Measurements from ENCODE around the gene FBXL13. TPM values are rescaled to one million over a fixed set of nuclear protein-coding genes. Genes with fewer than 3 reads are reported as not detected.
"Not testable (repeated sequence)": the region's sequence is repeated elsewhere in the genome, so short reads cannot be mapped to it uniquely, and the experiment has no call there.

Gene FBXL13
- 0.34 TPM in 1 of 2 replicates, not detected in the other for total RNA-seq (2014; rRNA removed; shearing (Covaris generic); ENCODE audit: low replicate concordance)

DNA sequence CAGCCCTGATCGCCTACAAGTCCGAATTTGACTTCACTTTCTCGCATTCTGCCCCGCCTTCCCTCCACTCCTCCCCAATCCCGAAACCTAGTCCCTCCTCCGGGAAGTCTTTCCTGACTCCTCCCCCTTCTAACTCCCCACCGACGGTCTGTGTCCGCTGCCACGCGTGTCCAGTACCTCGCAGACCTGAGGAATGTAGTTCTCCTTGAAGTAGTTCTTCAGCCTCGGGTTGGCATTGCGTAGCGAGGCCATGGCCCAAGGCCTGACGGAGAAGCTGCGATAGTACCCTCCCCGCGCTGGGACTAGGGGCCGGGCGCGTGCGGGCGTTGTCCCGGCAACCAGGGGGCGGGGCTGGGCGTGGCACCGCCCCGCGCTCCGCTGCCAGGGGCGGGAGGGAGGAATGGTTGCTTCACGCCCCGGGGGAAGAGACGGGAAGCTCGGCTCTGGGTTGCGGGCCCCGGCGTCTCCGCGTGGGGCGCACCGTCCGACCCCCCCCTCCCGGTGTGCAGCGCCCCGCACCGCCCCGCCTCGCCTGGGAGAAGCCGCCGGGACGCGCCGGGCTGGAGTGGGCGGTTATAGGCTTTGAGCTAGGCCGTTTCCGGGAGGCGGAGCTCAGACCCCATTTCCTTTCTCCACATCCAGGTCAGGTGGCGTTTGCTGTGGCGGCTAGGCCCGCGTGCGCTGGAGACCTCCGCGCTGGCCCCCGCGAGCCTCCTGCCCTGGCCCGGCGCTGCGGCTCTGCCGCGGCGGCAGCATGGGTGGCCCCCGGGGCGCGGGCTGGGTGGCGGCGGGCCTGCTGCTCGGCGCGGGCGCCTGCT, at the start of gene FBXL13, which contains the start of gene ARMC10:
Gene FBXL13 (minus strand): TSS at position 278 of the 818 bp plus-strand sequence.
Gene ARMC10 (plus strand): TSS at position 622 of the 818 bp plus-strand sequence. CDS start 133 bp downstream, at position 755.
- in situ Hi-C loops (cut with HindIII; ENCODE audit: low pct_unique_long_range_greater_than_20kb, low sequenced_read_pairs), result no loop called here
- peak; percentile 96 for DNase-seq (ENCODE audit: low read depth)

DNA sequence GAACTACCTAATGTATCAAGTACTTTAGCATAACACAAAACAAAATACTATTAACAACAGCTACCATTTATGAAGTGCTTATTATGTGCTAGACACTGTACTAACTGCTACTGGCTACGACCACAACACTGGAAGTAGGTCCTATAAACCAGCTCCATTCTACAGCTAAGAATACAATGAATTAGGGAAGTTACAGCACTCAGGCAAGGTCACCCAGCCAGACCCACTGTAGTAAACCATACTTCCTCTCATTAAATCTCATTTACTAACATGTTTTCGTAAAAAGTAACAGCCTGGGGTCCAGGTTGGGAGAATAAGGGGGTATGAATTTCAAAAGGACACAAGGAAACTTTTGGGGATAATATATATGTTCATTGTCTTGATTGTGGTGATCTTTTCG, 48.9 kb upstream of the FBXL13 start:
- in situ Hi-C loops (cut with HindIII; ENCODE audit: low pct_unique_long_range_greater_than_20kb, low sequenced_read_pairs), result no loop called here
- no peak for DNase-seq (ENCODE audit: low read depth)

DNA sequence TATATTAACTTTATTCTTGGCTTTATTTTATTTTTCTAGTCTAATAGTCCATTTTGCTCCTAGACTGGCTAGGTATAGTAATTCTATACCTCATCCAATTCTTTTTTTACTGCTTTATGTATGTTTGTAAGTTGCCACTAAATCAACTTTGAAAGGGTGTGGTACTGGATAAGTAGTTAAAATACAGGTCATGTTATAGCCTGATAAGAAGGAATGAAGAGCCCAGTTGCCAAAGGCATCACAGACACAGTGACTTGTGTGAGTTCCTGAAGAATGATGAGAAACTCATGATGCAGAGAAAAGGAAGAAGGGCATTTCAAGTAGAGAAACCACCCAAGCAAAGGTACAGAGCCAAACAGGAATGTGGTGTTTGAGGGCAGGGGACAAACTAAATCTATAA, 47.0 kb upstream of the FBXL13 start:
- in situ Hi-C loops (cut with HindIII; ENCODE audit: low pct_unique_long_range_greater_than_20kb, low sequenced_read_pairs), result no loop called here
- no peak for DNase-seq (ENCODE audit: low read depth)

DNA sequence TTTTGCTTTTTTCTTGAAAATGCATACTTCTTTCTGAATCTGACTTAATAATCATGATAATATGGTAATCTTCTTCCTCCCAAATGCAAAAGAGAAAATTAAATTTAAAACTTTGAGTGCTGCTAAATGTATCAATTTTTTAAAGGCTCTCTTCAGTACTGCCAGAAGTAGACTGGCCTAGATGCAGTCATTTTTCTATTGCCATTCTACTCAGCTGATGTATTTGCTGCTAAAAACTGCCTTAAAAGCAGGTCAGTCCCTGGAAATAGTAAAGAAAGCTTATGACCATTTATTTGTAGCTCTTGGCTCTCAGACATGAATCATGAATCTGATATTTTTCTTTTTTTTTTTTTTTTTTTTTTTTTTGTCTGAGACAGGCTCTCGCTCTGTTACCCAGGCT, 45.8 kb upstream of the FBXL13 start:
- no peak for DNase-seq (ENCODE audit: low read depth)
- in situ Hi-C loops (cut with HindIII; ENCODE audit: low pct_unique_long_range_greater_than_20kb, low sequenced_read_pairs), result no loop called here

DNA sequence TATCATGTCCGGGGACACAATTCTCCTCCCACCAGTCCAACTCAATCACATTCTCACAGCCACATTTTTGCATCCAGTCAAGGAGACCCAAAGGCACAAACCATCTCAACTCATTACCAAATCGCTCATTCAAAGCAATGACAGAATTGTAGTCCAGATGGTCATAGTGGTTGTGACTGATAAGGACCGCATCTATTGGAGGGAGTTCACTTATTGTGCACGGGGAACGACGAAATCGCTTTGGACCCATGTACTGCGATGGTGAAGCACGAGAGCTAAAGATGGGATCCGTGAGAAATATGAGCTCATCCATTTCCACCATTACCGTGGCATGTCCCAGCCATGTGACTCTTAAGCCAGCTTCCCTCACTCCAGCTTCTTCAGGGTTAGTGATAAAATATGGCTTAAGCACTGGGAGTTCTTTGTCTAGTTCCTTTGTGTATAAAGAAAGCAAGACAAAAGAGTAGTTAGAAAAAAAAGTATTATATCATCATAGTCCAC, 45.2 kb upstream of the FBXL13 start:
- no peak for DNase-seq (ENCODE audit: low read depth)
- in situ Hi-C loops (cut with HindIII; ENCODE audit: low pct_unique_long_range_greater_than_20kb, low sequenced_read_pairs), result no loop called here

DNA sequence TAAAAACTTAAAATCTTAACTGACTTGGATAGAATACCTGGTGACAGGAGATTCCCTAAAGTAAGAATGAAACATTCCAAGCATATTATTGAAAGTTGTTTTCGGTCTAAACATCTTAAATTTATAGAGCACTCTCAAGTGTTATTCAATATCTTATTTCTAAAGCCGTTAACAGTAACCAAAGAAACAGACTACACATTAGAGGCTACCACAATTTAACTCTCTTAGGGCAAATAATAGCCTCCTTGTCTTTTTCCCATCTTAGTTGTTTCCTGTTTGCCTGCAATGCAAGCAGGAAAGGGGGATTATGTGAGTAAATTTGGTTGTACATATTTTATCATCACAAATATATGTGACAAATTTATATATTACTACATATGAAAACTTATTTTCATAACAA, 42.9 kb upstream of the FBXL13 start:
- no peak for DNase-seq (ENCODE audit: low read depth)
- in situ Hi-C loops (cut with HindIII; ENCODE audit: low pct_unique_long_range_greater_than_20kb, low sequenced_read_pairs), result no loop called here

DNA sequence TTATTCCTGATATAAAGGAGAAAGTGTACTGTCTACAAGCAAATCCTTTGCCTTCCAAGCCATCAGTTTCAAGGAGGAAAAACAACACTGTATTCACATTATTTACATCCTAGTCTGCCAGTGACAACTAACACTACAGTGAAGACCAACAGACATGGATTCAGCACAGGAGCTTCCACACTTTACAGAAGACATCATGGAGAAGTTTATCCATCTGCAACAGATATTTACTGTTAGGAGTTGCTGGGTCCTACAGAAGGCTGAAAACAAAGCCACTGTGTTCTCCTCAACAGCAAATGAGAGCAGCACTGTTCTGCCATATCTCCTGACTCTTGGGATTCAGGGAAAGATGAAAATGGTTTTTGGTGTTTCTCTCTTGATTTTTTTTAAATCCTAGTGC, 42.4 kb upstream of the FBXL13 start:
- DNase-seq (ENCODE audit: low read depth), result no peak
- in situ Hi-C loops (cut with HindIII; ENCODE audit: low pct_unique_long_range_greater_than_20kb, low sequenced_read_pairs), result no loop called here

DNA sequence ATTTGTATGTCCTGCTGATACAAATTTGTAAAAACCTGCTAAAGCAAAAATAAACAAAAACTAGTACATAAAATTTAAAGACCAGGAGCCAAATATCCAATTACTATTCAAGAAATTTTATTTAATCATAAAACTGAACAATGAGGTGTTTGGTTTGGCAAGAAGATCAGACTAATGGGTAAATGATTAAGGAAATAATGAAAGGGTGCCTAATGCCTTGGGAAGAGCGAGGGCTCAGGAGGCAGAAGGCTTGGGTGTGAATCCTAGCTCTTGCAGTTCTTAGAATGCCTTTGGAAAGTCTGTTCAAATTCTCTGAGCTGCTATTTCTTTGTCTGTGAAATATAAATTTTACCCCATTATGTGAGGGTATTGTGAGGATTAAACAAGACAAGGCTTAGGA, 41.9 kb upstream of the FBXL13 start:
- no peak for DNase-seq (ENCODE audit: low read depth)
- in situ Hi-C loops (cut with HindIII; ENCODE audit: low pct_unique_long_range_greater_than_20kb, low sequenced_read_pairs), result no loop called here

DNA sequence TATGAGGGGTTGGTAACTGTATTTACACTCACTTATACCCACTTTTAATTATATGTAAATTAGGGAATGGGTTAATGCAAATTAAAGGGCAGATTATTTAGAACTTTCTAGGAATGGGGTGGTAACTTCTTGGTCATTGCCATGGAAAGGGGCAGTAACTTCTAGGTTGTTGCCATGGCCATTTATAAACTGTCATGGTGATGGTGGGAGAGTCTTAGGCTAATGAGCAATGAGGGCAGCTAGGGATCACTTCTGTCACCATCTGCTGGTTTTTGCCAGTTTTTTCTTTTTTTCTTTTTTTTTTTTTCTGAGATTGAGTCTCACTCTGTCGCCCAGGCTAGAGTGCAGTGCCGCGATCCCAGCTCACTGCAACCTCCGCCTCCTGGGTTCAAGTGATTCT, 41.2 kb upstream of the FBXL13 start:
- in situ Hi-C loops (cut with HindIII; ENCODE audit: low pct_unique_long_range_greater_than_20kb, low sequenced_read_pairs), result no loop called here
- DNase-seq (ENCODE audit: low read depth), result peak; percentile 54

DNA sequence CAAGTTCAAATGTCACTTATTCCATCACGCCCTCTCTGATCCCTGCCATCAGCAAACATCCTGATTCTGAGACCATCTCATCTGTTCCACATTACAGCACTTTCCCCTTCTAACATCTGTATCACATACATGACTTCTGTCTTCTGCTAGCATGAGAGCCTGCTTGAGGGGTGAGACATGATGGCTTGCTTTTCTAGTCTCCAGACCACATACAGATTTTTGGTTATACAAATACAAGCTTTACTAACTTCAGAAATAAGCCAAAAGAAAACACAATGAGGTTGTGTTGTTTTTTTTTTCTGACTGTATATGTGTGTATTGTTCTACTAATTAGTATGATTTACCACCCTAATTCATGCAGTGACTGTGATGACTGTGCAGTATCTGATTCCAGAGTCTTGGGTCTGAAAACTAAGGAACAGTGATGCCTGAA, 40.0 kb upstream of the FBXL13 start:
- in situ Hi-C loops (cut with HindIII; ENCODE audit: low pct_unique_long_range_greater_than_20kb, low sequenced_read_pairs), result no loop called here
- DNase-seq (ENCODE audit: low read depth), result no peak

DNA sequence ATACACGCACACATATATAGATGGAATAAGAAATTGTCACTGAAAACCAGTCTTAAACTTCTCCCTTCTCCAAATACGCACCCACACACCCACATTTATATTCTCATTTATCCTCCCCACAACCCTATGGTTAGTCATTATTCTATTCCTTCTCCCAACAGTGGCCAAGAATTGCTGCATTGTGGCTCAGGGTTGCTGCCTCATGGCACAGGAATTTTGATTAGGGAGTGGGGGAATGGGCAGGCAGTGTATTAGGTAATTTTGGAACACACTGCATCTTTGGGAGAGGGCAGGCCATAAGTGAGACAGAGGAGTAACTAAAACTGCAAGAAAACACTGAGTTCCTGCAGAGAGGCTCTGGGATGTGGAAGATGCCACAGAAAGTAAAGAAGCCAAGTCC, 38.6 kb upstream of the FBXL13 start:
- in situ Hi-C loops (cut with HindIII; ENCODE audit: low pct_unique_long_range_greater_than_20kb, low sequenced_read_pairs), result no loop called here
- peak; percentile 61 for DNase-seq (ENCODE audit: low read depth)

DNA sequence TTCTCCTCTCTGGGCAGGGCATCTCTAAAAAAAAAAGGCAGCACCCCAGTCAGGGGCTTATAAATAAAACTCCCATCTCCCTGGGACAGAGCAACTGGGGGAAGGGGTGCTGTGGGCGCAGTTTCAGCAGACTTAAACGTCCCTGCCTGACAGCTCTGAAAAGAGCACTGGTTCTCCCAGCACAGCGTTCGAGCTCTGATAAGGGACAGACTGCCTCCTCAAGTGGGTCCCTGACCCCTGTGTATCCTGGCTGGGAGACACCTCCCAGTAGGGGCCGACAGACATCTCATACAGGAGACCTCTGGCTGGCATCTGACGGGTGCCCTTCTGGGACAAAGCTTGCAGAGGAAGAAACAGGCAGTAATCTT, 32.1 kb upstream of the FBXL13 start:
- DNase-seq (ENCODE audit: low read depth); in situ Hi-C loops (cut with HindIII; ENCODE audit: low pct_unique_long_range_greater_than_20kb, low sequenced_read_pairs): not testable (repeated sequence)

DNA sequence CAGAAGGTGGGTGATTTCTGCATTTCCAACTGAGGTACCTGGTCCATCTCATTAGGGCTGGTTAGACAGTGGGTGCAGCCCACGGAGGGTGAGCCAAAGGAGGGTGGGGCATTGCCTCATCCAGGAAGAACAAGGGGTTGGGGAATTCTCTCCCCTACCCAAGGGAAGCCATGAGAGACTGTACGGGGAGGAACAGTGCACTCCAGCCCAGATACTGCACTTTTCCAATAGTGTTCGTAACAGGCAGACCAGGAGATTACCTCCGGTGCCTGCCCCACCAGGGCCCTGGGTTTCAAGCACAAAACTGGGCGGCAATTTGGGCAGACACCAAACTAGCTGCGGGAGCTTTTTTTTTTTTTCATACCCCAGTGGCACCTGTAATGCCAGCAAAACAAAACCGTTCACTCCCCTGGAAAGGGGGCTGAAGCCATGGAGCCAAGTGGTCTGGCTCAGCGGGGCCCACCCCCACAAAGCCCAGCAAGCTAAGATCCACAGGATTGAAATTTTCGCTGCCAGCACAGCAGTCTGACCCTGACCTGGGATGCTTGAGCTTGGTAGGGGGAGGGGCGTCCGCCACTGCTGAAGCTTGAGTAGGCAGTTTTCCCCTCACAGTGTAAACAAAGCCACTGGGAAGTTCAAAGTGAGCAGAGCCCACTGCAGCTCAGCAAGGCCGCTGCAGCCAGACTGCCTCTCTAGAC, 31.6 kb upstream of the FBXL13 start:
- DNase-seq (ENCODE audit: low read depth), result no peak
- in situ Hi-C loops (cut with HindIII; ENCODE audit: low pct_unique_long_range_greater_than_20kb, low sequenced_read_pairs), result no loop called here

DNA sequence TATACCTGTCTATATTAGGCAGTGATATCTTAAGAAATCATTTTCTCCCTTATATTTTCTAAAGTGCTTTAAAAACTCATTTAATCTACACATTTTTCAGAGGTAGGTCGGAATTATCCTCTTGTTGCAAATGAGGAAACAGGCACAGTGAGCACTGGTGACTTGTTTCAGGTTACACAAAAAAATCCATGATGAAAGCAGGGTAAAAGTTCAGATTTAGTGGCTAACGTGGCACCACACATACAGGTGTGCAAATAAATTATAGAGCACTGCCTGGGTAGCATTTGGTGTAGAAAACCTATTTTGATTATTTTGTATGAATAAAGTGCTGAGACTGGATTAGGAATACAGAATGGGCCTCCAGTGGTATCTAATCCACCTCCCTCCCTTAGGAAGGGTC, 26.9 kb upstream of the FBXL13 start:
- in situ Hi-C loops (cut with HindIII; ENCODE audit: low pct_unique_long_range_greater_than_20kb, low sequenced_read_pairs), result no loop called here
- DNase-seq (ENCODE audit: low read depth), result no peak

DNA sequence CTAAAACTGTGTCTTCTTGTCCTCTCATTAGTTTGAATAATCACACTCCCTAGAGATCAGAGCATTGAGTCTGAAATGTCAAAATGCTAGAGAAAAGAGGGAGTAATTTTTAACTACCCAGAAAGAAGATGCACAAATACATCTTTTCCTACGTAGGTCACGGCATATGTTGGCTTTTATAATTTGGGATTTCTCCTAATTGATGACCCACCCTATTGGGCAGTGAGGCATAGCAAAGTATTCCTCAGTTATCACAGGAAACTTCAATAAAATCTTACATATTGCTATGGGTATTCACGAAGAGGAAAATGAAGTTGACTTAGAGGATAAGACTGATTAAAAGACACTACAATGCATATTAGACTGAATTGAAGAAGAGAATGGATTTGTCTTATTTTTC, 25.8 kb upstream of the FBXL13 start:
- in situ Hi-C loops (cut with HindIII; ENCODE audit: low pct_unique_long_range_greater_than_20kb, low sequenced_read_pairs), result no loop called here
- no peak for DNase-seq (ENCODE audit: low read depth)

DNA sequence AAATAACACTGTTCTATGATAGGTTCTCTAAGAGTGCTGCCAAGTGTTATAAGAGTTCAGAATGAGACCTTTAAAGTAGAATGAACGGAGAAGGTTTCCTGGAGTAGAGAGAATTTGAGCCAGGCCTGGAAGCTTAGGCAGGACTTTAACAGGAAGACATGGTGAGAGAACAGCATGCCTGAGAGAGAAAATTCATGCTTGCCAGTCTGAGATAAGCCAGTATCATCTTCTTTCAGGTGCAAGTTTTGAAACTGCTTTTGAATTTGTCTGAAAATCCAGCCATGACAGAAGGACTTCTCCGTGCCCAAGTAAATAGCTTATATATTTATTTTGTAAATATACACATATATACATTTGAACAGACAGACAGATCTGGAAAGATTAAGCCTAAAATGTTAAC, 22.4 kb upstream of the FBXL13 start:
- in situ Hi-C loops (cut with HindIII; ENCODE audit: low pct_unique_long_range_greater_than_20kb, low sequenced_read_pairs), result no loop called here
- DNase-seq (ENCODE audit: low read depth), result no peak

DNA sequence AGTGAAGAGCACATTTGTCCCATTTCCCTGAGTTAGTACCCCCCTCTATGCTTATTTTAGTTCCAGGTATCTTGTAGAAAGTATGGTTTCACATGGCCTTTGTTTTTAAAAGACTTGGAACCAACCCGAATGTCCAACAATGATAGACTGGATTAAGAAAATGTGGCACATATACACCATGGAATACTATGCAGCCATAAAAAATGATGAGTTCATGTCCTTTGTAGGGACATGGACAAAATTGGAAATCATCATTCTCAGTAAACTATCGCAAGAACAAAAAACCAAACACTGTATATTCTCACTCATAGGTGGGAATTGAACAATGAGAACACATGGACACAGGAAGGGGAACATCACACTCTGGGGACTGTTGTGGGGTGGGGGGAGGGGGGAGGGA, 21.0 kb upstream of the FBXL13 start:
- in situ Hi-C loops (cut with HindIII; ENCODE audit: low pct_unique_long_range_greater_than_20kb, low sequenced_read_pairs); DNase-seq (ENCODE audit: low read depth): not testable (repeated sequence)

DNA sequence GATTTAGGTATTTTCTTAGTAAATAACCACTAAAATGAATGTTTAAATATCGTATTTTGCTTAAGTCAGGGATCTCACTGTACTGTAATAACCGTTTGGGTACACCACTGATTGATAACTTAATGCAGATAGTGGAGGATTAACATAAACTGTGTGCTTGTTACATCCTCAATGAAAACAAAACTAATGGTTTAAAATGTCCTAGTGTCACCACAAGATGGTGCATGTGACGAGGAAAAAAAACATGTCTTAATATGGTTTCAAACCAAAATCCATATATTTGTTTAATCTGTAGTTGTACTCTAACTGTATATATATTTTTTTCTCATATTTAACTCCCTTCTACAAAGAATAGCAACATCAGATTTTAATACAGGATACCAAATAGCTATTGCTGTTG, 19.5 kb upstream of the FBXL13 start:
- DNase-seq (ENCODE audit: low read depth), result peak; percentile 19
- in situ Hi-C loops (cut with HindIII; ENCODE audit: low pct_unique_long_range_greater_than_20kb, low sequenced_read_pairs), result no loop called here

DNA sequence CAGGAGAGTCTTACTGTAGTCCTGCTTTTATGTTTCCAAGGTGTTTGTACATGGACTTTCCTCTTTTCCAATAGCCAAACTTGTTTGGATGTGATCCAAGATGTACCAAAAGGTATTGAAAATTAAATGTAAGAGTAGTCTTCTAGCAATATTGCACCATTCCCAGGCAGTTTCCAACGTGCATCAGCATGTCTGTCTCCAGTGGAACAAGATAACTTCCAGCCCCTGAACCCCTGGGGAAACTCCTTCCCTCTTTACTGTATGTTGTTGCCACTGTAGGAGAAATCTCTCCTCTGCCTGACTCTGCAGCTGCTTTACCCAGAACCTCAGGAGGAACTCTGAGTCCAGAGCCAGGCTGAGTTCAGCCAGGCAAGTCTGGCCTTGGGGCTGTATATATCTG, 18.8 kb upstream of the FBXL13 start:
- DNase-seq (ENCODE audit: low read depth), result no peak
- in situ Hi-C loops (cut with HindIII; ENCODE audit: low pct_unique_long_range_greater_than_20kb, low sequenced_read_pairs), result no loop called here
